ENCODE measurements around the gene DYNLT1. TPM values are rescaled to one million over a fixed set of nuclear protein-coding genes. Genes with fewer than 3 reads are reported as not detected.

The DYNLT1 gene
- total and polyA plus RNA-seq, 10 of the 15 experiments (the other 5 are each of a cell fraction or from before 2014, with no cell fraction given): 33.6 to 298 (median 89.2) TPM

GRCh38 chr6:158586652-158587051 is 57.9 kb downstream of the DYNLT1 start:
- Histone ChIP-seq H4K20me1 (ENCODE audit: control insufficient read depth, insufficient read depth) (no peaks in the 10 kb centered on the region), H3K4me2 (ENCODE audit: control insufficient read depth, insufficient read depth) (no peak overlapping the region), H3K27ac (ENCODE audit: control insufficient read depth, insufficient read depth) (no peak overlapping the region), H3K4me1 (ENCODE audit: control insufficient read depth, insufficient read depth, low read length) (no peaks in the 10 kb centered on the region), H3K27me3 (replicated peaks in 1 of 2; ENCODE audit: control insufficient read depth in 2 of 2, insufficient read depth in 2 of 2, low read length in 1 of 2) (no peaks in the 10 kb centered on the region), H3K36me3 (ENCODE audit: control insufficient read depth in 2 of 2, insufficient read depth in 2 of 2, low read length in 1 of 2) (peaks cover 18 to 21% of the 10 kb centered on the region in 2 experiments), H3K9ac (ENCODE audit: control insufficient read depth, insufficient read depth, low read length) (no peak overlapping the region), H3K4me3 (no peak overlapping the region), H2AFZ (ENCODE audit: control insufficient read depth, low read depth, low read length) (no peak overlapping the region), H3K9me3 (replicated peaks; ENCODE audit: control insufficient read depth, insufficient read depth, low read length) (no peaks in the 10 kb centered on the region), H3K79me2 (ENCODE audit: control insufficient read depth, insufficient read depth, low read length) (no peaks in the 10 kb centered on the region)
- FAIRE-seq: no peak
- CTCF ChIA-PET: no interaction called here
- SMC1A ChIA-PET (ENCODE audit: uncharacterized antibody, unreplicated experiment): no interaction called here
- DNase-seq (ENCODE audit: low read depth, low spot score): no peak
- POLR2A ChIA-PET: no interaction called here
- BruUV-seq (replicated peaks): no TSS peak
- TF ChIP-seq NR2C2 (IDR thresholded peaks at IDR 0.05; ENCODE audit: borderline replicate concordance, control insufficient read depth, insufficient read length, low read depth) (no peak), REST (IDR thresholded peaks at IDR 0.05; ENCODE audit: low read depth, low read length) (no peak), STAT3 (IDR thresholded peaks at IDR 0.05; ENCODE audit: low read depth, low read length) (no peak), MTA3 (IDR thresholded peaks at IDR 0.05; ENCODE audit: borderline replicate concordance, low read length) (no peak), EGR1 (IDR thresholded peaks at IDR 0.05; ENCODE audit: borderline replicate concordance in 1 of 2, low read depth in 2 of 2, low read length in 2 of 2) (no peak), ELK1 (IDR thresholded peaks at IDR 0.05; ENCODE audit: low read depth, low read length) (no peak), SREBF2 (IDR thresholded peaks at IDR 0.05; ENCODE audit: low read length) (no peak), NKRF (conservative IDR thresholded peaks at IDR 0.05) (no peak), ZNF207 (IDR thresholded peaks at IDR 0.05; ENCODE audit: borderline replicate concordance) (no peak), RFX5 (IDR thresholded peaks at IDR 0.05; ENCODE audit: low read depth, low read length) (no peak), SIX5 (IDR thresholded peaks at IDR 0.05; ENCODE audit: low read depth, low read length, severe bottlenecking) (no peak), BCL3 (IDR thresholded peaks at IDR 0.05; ENCODE audit: borderline replicate concordance, insufficient read depth, low read depth, low read length, poor library complexity, severe bottlenecking) (no peak), NFYA (IDR thresholded peaks at IDR 0.05; ENCODE audit: borderline replicate concordance, low read depth, low read length) (no peak), DPF2 (IDR thresholded peaks at IDR 0.05) (no peak), SMAD5 (IDR thresholded peaks at IDR 0.05; ENCODE audit: low read depth) (no peak), PAX5 (IDR thresholded peaks at IDR 0.05; ENCODE audit: borderline replicate concordance, low read depth, low read length) (no peak)
- ATAC-seq: no peak
- intact Hi-C loops (cut with micrococcal nuclease; ENCODE audit: unreplicated experiment): no loop called here
- RAD21 ChIA-PET (ENCODE audit: unreplicated experiment): no interaction called here
- 96% methylated on average over 8 of the region's 8 CpGs for WGBS (ENCODE audit: insufficient coverage, insufficient replicate concordance, low lambda C conversion rate, missing lambda C conversion rate)
- in situ Hi-C loops (cut with MboI): no loop called here

Measured in GM12878 (cell line).